GM21360 (cell line): ENCODE measurements around the gene NLK.
"Not testable (repeated sequence)": the region's sequence is repeated elsewhere in the genome, so short reads cannot be mapped to it uniquely, and the experiment has no call there.

ENCODE experiments used
- ATAC-seq: cut with Tn5 transposase; IDR thresholded peaks from one replicate; pipeline ENCODE4 v1.9.1; 2021; ENCODE audit warnings: mild to moderate bottlenecking, moderate library complexity; ENCODE audit not compliant: unreplicated experiment

NLK gene

GRCh38 chr17:28227316-28228108 is 185.0 kb downstream of the NLK start:
- ATAC-seq, result no peak

DNA sequence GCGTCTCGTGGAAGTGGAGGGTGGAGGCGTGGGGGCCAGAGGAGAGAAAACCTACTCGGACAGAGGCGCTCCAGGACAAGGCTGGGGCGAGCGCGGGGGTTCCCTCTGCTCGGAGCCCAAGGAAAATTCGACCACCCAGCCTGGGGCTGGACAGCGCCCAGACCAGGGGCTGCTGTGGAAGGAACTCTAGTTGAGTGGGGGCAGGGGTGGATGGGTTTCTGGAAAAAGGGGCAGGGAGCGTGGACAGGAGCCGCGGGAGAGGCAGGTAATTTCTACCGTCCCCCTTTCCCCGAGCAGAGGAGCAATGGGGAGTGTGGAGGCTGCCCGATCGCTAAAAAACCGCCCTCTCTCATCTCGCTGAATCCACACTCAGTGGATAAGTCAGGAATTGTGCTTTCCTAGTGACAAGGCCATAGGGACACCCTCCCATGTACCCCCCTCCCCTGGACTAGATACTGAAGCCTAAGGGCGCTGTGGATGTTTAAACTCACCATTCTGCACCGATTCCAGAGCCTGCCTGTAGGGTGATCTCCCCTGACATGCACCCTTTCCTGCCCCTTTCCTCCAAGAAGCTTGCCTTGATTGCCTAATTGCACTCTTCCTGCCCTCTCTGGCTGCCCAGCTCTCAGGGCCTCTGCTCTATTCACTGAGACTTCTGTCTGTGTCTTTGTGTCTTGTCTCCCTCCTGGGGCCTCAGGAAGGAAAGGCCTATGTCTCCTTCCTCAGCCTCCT is 185.8 kb downstream of the NLK start:
- no peak for ATAC-seq

DNA sequence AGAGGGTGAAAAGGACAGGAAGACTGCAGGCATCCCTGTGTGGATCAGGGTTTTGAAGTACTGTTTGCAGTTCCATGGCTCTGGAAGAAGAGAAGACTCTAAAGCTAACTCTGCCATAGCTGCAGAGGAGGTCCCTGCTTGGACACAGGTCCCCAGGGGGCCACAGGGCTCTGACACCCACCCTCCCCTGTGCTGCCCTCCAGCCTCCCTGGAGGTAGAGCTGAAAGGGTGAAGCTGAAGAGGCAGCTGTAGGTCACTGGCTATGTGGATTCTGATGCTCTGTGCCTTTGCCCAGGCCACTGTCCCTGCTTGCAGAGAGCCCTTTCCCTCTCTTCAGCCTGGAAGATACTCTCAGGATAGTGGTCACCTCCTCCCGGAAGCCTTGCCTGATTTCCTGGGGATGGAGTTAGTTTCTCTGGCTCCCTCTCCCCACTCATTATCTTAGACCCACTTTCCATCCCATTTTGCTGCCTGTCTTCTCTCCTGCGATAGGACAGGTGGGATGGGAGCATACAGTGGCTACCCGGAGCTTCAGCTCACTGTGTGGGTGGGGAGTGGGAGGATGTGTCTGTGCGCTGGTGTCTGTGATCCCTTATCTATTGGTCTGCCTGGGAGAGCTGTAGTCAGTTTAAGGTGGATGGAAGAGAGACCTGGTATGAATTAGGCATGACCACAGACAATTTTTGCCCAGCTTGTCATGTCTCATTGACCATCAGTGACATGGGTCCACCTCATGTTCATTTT is 186.7 kb downstream of the NLK start:
- ATAC-seq, result no peak

DNA sequence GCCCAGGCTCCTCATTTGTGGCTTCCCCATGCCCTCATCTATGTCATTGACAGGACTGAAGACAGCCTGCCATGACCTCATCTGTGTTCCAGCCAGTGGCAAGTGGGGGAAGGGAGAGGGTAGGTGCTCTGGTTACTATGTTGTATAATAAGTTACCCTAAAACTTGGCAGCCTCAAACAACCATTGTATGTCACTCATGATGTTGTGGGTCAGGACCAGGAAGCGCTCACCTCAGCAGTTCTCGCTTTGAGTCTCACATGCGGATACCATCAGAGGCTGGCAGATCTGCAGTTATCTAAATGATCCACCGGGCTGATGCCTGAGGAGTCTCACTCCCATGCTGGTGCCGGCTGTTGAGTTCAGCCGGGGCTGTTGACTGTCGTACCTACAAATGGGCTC is 187.5 kb downstream of the NLK start:
- ATAC-seq, result no peak

GRCh38 chr17:28230607-28231006 is 188.1 kb downstream of the NLK start:
- not testable (repeated sequence) for ATAC-seq

DNA sequence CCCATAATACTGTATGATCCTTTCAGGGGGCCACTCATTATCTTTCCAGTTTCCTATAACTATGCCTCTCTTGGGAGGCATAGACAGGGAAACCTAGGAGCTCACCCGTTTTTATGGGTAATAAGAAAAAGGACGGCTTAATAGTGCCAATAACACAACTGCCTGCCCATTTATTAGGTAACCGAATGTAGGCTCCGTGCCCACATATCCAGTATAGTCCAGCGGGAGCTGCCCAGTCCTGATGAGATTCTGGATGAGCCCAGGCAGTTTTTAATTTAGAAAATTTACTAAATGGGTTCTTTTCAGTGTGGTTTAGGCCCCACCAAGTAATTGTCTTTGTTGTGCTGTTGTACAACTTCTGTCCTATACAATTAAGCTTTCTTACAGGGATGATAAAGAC is 189.1 kb downstream of the NLK start:
- ATAC-seq, result not testable (repeated sequence)

DNA sequence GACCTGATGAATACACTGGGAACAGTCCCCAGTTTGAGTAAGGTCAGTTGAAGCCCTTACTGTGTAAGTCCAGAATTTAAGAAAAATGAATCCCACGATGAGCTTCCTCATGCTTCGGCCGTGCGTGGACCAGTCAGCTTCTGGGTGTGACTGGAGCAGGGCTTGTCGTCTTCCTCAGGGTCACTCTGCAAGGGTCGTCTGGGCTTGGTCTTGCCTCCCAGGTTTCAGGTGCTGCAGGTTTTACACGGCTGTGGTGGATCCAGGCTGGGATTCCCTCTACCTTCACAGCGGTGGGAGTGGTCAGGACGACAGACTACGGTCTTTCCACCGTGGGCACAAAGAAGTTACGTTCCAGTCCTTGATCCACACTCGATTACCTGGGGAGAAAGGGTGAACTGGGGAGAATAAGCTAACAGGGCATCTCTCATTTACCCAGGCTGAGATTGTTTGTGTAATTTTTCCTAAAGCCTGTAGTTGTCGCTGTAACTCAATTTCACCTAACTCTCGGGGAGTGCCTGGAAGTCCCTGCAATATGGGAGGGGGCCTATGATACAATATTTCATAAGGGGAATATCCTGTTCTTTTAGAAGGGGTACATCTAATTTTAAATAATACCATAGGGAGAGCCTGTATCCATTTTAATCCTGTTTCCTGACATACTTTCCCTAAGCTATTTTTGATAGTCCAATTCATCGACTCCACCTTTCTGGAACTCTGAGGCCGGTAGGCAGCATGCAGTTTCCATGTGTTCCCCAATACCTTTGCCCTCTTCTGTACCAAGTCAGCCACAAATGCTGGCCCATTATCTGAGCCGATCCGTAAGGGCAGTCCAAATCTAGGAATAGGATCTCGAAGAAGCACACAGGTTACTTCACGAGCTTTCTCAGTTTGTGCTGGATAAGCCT is 190.7 kb downstream of the NLK start:
- ATAC-seq, result not testable (repeated sequence)

DNA sequence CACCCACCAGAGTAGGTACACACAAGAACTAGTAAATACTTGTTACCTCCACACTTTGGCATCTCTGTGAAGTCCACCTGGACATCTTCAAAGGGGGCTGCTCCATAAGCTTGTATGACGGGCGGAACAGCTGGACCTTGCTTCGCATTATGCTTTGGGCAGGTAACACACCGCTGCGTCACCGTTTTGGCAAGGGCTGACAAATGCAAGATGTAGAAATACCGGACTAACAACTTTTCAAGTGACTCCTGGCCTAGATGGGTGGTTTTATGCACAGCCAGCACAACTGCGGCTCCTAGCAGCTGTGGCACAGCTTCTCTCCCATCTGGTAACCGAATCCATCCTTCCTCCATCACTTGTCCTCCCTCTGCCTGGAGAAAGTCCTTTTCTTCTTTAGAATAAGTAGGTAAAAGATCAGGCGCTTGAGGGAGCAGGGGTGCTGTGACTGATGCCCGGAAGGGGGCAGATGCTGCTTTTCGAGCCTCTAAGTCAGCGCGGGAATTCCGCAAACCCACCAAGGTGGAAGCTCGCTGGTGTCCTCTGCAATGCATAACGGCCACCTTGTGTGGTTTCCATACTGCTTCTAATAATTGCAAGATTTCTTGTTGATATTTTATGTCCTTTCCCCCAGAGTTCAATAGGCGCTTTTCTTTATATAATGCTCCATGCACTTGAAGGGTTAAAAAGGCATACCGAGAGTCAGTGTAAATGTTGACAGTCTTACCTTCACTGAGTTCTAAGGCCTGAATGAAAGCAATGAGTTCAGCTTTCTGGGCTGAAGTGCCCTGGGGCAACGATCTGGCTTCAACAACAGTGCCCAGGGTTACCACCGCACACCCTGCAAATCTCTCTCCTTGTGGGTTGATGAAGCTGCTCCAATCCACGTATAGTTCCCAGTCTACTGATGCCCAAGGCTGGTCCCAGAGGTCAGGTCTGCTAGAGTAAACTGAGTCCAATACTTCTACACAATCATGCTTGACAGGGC is 191.7 kb downstream of the NLK start:
- ATAC-seq, result not testable (repeated sequence)

- ATAC-seq, result not testable (repeated sequence)
Observed at GRCh38 chr17:28235066-28235700, 192.7 kb downstream of the NLK start.

DNA sequence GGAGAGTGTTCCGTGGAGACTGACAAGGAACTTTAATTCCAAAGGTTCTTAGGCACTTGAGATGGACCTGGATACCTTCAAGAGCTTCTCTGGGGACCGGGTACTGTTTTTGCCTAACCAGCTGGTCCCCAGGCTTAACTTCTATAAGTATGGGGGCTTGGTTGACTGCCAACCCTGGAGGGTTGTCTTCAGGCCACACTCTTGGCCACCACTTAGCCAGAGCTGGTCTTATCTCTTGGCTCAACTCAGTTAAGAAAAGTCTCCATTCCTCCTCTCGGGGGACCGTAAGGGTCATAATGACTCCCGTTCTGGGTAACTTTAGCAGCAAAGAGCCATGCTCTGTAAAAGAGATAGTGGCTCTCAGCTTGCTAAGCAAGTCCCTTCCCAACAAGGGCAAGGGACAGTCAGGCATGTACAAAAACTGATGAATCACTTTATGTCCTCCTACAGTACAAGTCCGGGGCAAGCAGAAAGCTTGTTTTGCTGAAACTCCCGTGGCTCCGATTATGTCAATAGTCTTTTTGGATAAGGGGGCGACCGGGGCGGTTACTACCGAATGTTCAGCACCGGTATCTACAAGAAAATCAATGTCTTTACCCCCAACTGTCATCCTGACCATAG is 193.7 kb downstream of the NLK start:
- not testable (repeated sequence) for ATAC-seq

GRCh38 chr17:28238547-28239270 is 196.2 kb downstream of the NLK start:
- ATAC-seq, result not testable (repeated sequence)

GRCh38 chr17:28239271-28239624 is 196.8 kb downstream of the NLK start:
- ATAC-seq, result no peak

GRCh38 chr17:28240688-28241340 is 198.3 kb downstream of the NLK start:
- no peak for ATAC-seq

DNA sequence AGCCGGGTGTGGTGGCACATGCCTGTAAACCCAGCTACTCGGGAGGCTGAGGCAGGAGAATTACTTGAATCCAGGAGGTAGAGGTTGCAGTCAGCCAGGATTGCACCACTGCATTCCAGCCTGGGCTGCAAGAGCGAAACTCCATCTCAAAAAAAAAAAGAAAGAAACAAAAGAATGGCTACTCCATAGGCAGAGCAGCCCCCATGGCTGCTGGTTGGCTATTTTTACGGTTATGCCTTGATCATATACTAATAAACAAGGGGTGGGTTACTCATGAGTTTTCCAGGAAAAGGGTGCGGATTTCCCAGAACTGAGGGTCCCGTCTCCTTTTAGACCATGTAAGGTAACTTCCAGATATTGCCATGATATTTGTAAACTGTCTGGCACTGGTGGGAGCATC is 200.3 kb downstream of the NLK start:
- ATAC-seq, result no peak

- not testable (repeated sequence) for ATAC-seq
Observed at GRCh38 chr17:28243268-28243667, 200.8 kb downstream of the NLK start.

DNA sequence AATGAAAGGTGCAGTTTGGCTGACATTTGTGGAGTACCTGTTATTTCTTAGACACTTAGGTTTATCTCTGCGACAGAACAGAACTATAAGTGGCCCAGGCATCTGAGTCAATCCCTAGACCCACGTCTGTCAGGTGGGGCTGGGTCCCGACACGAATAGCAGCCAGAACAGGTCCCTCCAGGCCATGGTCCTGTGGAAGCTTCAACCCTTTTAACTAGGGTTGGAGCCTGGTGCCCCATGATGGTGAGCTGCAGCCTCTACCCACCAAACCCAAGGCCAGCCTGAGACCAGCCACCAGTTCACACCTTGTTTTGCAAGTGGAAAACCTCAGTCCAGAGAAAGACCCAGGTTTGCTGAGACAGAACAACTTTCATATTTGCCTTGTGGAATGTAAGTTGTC is 202.0 kb downstream of the NLK start:
- ATAC-seq, result no peak
